Stimulated activated CD4-positive, alpha-beta T cell treated with anti-CD3 and anti-CD28 coated beads, Interleukin-1b, Interleukin-23, amount 100 ng/mL, for 48 hours (primary cell): ENCODE measurements around the gene PRKAA2.

Source experiments
- DNase-seq: peaks from one replicate; pipeline ENCODE4 v3.0.0-alpha.2; 2020

PRKAA2 gene

GRCh38 chr1:56655991-56656613 is 11.0 kb downstream of the PRKAA2 start:
- DNase-seq, result no peak

- DNase-seq, result no peak
Observed at GRCh38 chr1:56658254-56658653, 13.1 kb downstream of the PRKAA2 start.

- no peak for DNase-seq
Observed at GRCh38 chr1:56660293-56660692, 15.2 kb downstream of the PRKAA2 start.

- DNase-seq, result no peak
Observed at GRCh38 chr1:56663846-56664245, 18.7 kb downstream of the PRKAA2 start.

- no peak for DNase-seq
Observed at GRCh38 chr1:56665384-56665783, 20.3 kb downstream of the PRKAA2 start.

- no peak for DNase-seq
Observed at GRCh38 chr1:56666112-56666608, 21.0 kb downstream of the PRKAA2 start.

GRCh38 chr1:56670350-56670749 is 25.2 kb downstream of the PRKAA2 start:
- DNase-seq, result no peak

GRCh38 chr1:56671085-56671484 is 26.0 kb downstream of the PRKAA2 start:
- no peak for DNase-seq

- no peak for DNase-seq
Observed at GRCh38 chr1:56671542-56671941, 26.4 kb downstream of the PRKAA2 start.

- DNase-seq, result no peak
Observed at GRCh38 chr1:56672579-56672978, 27.5 kb downstream of the PRKAA2 start.

GRCh38 chr1:56675763-56676162 is 30.6 kb downstream of the PRKAA2 start:
- DNase-seq, result no peak

GRCh38 chr1:56676571-56677035 is 31.5 kb downstream of the PRKAA2 start:
- no peak for DNase-seq

GRCh38 chr1:56683569-56683968 is 38.5 kb downstream of the PRKAA2 start:
- no peak for DNase-seq

GRCh38 chr1:56686169-56686568 is 41.1 kb downstream of the PRKAA2 start:
- no peak for DNase-seq

GRCh38 chr1:56688522-56689026 is 43.5 kb downstream of the PRKAA2 start:
- no peak for DNase-seq

GRCh38 chr1:56696663-56697062 is 51.5 kb downstream of the PRKAA2 start:
- no peak for DNase-seq

GRCh38 chr1:56703747-56704146 is 58.6 kb downstream of the PRKAA2 start:
- no peak for DNase-seq

GRCh38 chr1:56707379-56707778 is 62.3 kb downstream of the PRKAA2 start:
- no peak for DNase-seq

- no peak for DNase-seq
Observed at GRCh38 chr1:56709269-56709880, 64.3 kb downstream of the PRKAA2 start.

GRCh38 chr1:56709995-56710394 is 64.9 kb downstream of the PRKAA2 start:
- DNase-seq, result no peak

GRCh38 chr1:56710646-56711045 is 65.5 kb downstream of the PRKAA2 start:
- DNase-seq, result no peak

- no peak for DNase-seq
Observed at GRCh38 chr1:56712150-56712549, 67.0 kb downstream of the PRKAA2 start.

GRCh38 chr1:56713112-56713511 is 68.0 kb downstream of the PRKAA2 start:
- DNase-seq, result no peak

GRCh38 chr1:56715156-56715555 is 70.0 kb downstream of the PRKAA2 start:
- no peak for DNase-seq

- DNase-seq, result no peak
Observed at GRCh38 chr1:56719171-56719570, 74.1 kb downstream of the PRKAA2 start.
